GM21390 (cell line): ENCODE data around the gene FDXACB1.

ENCODE experiments used
- ATAC-seq: cut with Tn5 transposase; IDR thresholded peaks from one replicate; pipeline ENCODE4 v1.9.1; 2021; ENCODE audit not compliant: unreplicated experiment

Gene FDXACB1

GRCh38 chr11:111878849-111879636 is at the start of gene FDXACB1, which contains the start of gene CFAP68:
Gene FDXACB1, minus strand, starts transcription at chr11:111879165. Its CDS starts 33 bp downstream, at chr11:111879132.
Gene CFAP68, plus strand, starts transcription at chr11:111879541. Its CDS starts 20 bp downstream, at chr11:111879561.
- peak; percentile 90 for ATAC-seq

GRCh38 chr11:111926505-111927391 is 47.8 kb upstream of the FDXACB1 start:
- ATAC-seq, result peak; percentile 92

- no peak for ATAC-seq
Measured at GRCh38 chr11:111925953-111926352, 47.0 kb upstream of the FDXACB1 start.

- no peak for ATAC-seq
Measured at GRCh38 chr11:111923951-111924350, 45.0 kb upstream of the FDXACB1 start.

GRCh38 chr11:111923351-111923788 is 44.4 kb upstream of the FDXACB1 start:
- no peak for ATAC-seq

GRCh38 chr11:111922803-111923202 is 43.8 kb upstream of the FDXACB1 start:
- no peak for ATAC-seq

GRCh38 chr11:111921541-111922230 is 42.7 kb upstream of the FDXACB1 start:
- no peak for ATAC-seq

GRCh38 chr11:111920908-111921307 is 41.9 kb upstream of the FDXACB1 start:
- ATAC-seq, result no peak

GRCh38 chr11:111918390-111919256 is 39.7 kb upstream of the FDXACB1 start, which contains the start of gene C11orf52:
Gene C11orf52, plus strand, starts transcription at chr11:111918913. Its CDS starts 60 bp downstream, at chr11:111918973.
- ATAC-seq, result no peak

GRCh38 chr11:111917788-111918187 is 38.8 kb upstream of the FDXACB1 start:
- ATAC-seq, result no peak

- ATAC-seq, result no peak
Measured at GRCh38 chr11:111917312-111917711, 38.3 kb upstream of the FDXACB1 start.

- no peak for ATAC-seq
Measured at GRCh38 chr11:111916768-111917167, 37.8 kb upstream of the FDXACB1 start.

- ATAC-seq, result no peak
Measured at GRCh38 chr11:111913997-111914396, 35.0 kb upstream of the FDXACB1 start.

GRCh38 chr11:111913031-111913861 is 34.3 kb upstream of the FDXACB1 start:
- ATAC-seq, result no peak

- no peak for ATAC-seq
Measured at GRCh38 chr11:111912535-111912934, 33.6 kb upstream of the FDXACB1 start, which contains the start of gene HSPB2. Gene HSPB2, plus strand, starts transcription at chr11:111912734. Its CDS starts 96 bp downstream, at chr11:111912830.

GRCh38 chr11:111911563-111912401 is 32.8 kb upstream of the FDXACB1 start, which contains the start of gene CRYAB:
Gene CRYAB, minus strand, starts transcription at chr11:111911770. Its CDS starts 46 bp downstream, at chr11:111911724.
- no peak for ATAC-seq

- ATAC-seq, result no peak
Measured at GRCh38 chr11:111910676-111911562, 32.0 kb upstream of the FDXACB1 start.
